Activated B cell treated with CpG ODN at 0.5 μM for 24 hours (primary cell): ENCODE results near the gene VWA8. TPM values are rescaled to one million over a fixed set of nuclear protein-coding genes. Genes with fewer than 3 reads are reported as not detected.
"Not testable (repeated sequence)": the region's sequence is repeated elsewhere in the genome, so short reads cannot be mapped to it uniquely, and the experiment has no call there.

ENCODE experiments used
- ATAC-seq: fragments of 200-7000 bp; cut with Tn5 transposase; one replicate; pipeline ENCODE4 v1.10.0; 2021; ENCODE audit warnings: low read depth, mild to moderate bottlenecking, moderate library complexity
- CTCF ChIA-PET: fragments of 350-600 bp; sonication (Branson Sonifier 250); formaldehyde crosslinking; loops from one replicate; lab custom pipeline; 2021; ENCODE audit warnings: antibody characterized with exemption; lab: Charles Lee
- POLR2A ChIA-PET: fragments of 350-600 bp; sonication (Branson Sonifier 250); formaldehyde crosslinking; loops from one replicate; lab custom pipeline; 2021; ENCODE audit warnings: antibody characterized with exemption; lab: Charles Lee
- DNase-seq: peaks from one replicate; pipeline ENCODE4 v3.0.0; 2022
- H3K27ac Mint-ChIP-seq: one replicate; pipeline ENCODE4 v1.8.0; 2020; ENCODE audit warnings: mixed read lengths
- H3K27me3 Mint-ChIP-seq: one replicate; pipeline ENCODE4 v1.8.0; 2021; ENCODE audit warnings: mixed read lengths
- H3K36me3 Mint-ChIP-seq: one replicate; pipeline ENCODE4 v1.8.0; 2021; ENCODE audit warnings: low read depth, mixed read lengths
- H3K4me1 Mint-ChIP-seq: one replicate; pipeline ENCODE4 v1.8.0; 2021; ENCODE audit warnings: mixed read lengths
- H3K4me3 Mint-ChIP-seq: one replicate; pipeline ENCODE4 v1.8.0; 2020; ENCODE audit warnings: mild to moderate bottlenecking, mixed read lengths
- H3K9me3 Mint-ChIP-seq: one replicate; pipeline ENCODE4 v1.8.0; 2020; ENCODE audit warnings: mixed read lengths
- CTCF ChIP-seq: fragments of 200-600 bp; IDR thresholded peaks from one replicate; pipeline ENCODE4 v1.8.0; 2022; ENCODE audit warnings: antibody characterized with exemption, mild to moderate bottlenecking
- intact Hi-C: fragments of 100-400 bp; cut with micrococcal nuclease; formaldehyde crosslinking; loops from one replicate; pipeline ENCODE4 v1.15.1; 2024
- total RNA-seq: library from RNA; stranded (reverse); gene quantifications from 2 replicates; pipeline ENCODE4 v1.2.3, GENCODE V29; 2022

VWA8 gene
- total RNA-seq, 1 donor from 2014 or later = 21.7 TPM

GRCh38 chr13:41891119-41891518, 69.8 kb downstream of the VWA8 start:
- Mint-ChIP-seq H3K4me3 (no peak overlapping the region), H3K27ac (no peak overlapping the region), H3K36me3 (peaks cover 46% of the 10 kb centered on the region), H3K9me3 (no peaks in the 10 kb centered on the region), H3K4me1 (no peaks in the 10 kb centered on the region), H3K27me3 (no peaks in the 10 kb centered on the region)
- ATAC-seq = no peak
- no peak for DNase-seq
- intact Hi-C loops = no loop called here
- ChIA-PET POLR2A (no interaction called here), CTCF (no interaction called here)
- no peak for TF ChIP-seq CTCF

DNA sequence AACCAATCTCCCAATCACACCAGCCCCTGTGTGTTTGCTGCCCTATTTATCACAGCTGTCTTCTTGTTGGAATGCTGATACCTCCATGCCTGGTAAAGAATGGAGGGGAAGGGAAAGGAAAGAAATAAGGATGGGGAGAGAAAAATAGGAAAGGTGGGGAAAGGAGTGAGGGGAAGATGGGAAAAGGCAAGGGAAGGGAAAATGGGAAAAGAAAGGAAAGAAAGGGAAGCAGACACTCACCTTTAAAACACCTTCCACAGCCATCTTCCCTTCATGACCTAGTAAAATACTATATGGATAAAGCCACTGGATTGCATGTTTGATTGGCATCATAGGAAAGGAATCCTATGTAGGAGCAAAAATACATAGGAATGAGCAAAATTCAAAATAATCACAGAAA, 77.8 kb downstream of the VWA8 start:
- DNase-seq (no peak), ATAC-seq (no peak)
- peaks cover 6% of the 10 kb centered on the region for H3K9me3 Mint-ChIP-seq
- no peak overlapping the region for H3K4me3 Mint-ChIP-seq
- no peak overlapping the region for H3K27ac Mint-ChIP-seq
- no peak for TF ChIP-seq CTCF
- intact Hi-C loops = no loop called here
- POLR2A ChIA-PET = no interaction called here
- peaks cover 50% of the 10 kb centered on the region for H3K36me3 Mint-ChIP-seq
- CTCF ChIA-PET = no interaction called here
- H3K27me3 Mint-ChIP-seq = no peaks in the 10 kb centered on the region
- H3K4me1 Mint-ChIP-seq = no peaks in the 10 kb centered on the region

DNA sequence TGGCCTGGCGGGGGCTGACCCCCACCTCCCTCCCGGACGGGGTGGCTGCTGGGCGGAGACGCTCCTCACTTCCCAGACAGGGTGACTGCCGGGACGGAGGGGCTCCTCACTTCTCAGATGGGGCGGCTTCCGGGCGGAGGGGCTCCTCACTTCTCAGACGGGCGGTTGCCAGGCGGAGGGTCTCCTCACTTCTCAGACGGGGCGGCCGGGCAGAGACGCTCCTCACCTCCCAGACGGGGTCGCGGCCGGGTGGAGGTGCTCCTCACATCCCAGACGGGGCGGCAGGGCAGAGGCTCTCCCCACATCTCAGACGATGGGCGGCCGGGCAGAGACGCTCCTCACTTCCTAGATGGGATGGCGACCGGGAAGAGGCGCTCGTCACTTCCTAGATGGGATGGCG, 79.0 kb downstream of the VWA8 start:
- ATAC-seq, H3K4me3 Mint-ChIP-seq, H3K4me1 Mint-ChIP-seq, POLR2A ChIA-PET, DNase-seq, H3K9me3 Mint-ChIP-seq, intact Hi-C loops, H3K27ac Mint-ChIP-seq, H3K27me3 Mint-ChIP-seq, CTCF ChIA-PET: not testable (repeated sequence)
- H3K36me3 Mint-ChIP-seq = peaks cover 39% of the 10 kb centered on the region

DNA sequence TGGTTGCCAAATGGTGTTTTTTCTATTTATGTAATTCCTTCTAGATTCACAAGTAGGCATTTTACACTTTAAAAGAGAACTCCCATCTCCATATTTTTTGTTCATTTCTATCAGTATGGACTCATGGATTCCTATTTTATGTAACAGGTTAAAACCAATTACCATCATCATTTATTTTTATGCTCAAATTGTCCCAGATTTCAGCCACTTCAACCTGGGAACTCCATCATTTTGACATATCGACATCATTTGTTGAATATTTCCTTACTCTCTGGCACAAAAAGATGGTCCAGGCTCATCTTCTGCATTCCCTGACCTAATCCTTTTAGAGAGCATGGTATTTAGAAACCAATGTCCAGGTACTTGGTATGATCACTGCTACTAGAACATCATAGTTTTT, 79.9 kb downstream of the VWA8 start:
- Mint-ChIP-seq H3K9me3 (peaks cover 6% of the 10 kb centered on the region), H3K27ac (no peak overlapping the region), H3K36me3 (peaks cover 32% of the 10 kb centered on the region), H3K4me3 (no peak overlapping the region), H3K27me3 (no peaks in the 10 kb centered on the region), H3K4me1 (no peaks in the 10 kb centered on the region)
- ATAC-seq (no peak), DNase-seq (no peak)
- ChIA-PET CTCF (no interaction called here), POLR2A (no interaction called here)
- intact Hi-C loops = no loop called here
- TF ChIP-seq CTCF = no peak

DNA sequence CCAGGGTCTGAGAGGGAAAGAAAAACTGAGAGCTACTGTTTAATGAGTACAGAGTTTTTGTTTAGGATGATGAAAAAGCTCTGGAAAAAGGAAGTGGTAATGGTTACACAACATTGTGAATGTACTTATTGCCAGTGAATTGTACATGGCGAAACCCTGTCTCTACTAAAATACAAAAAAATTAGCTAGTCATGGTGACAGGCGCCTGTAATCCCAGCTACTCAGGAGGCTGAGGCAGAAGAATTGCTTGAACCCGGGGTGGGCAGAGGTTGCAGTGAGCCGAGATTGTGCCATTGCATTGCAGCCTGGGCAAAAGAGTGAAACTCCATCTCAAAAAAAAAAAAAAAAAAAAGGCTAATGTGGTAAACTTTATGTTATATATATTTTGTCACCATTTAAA, 96.3 kb downstream of the VWA8 start:
- Mint-ChIP-seq H3K27me3 (no peaks in the 10 kb centered on the region), H3K9me3 (no peaks in the 10 kb centered on the region), H3K4me3 (no peak overlapping the region), H3K4me1 (peaks cover 14% of the 10 kb centered on the region), H3K27ac (no peak overlapping the region), H3K36me3 (peaks cover 30% of the 10 kb centered on the region)
- TF ChIP-seq CTCF = no peak
- ChIA-PET POLR2A (no interaction called here), CTCF (no interaction called here)
- ATAC-seq (no peak), DNase-seq (no peak)
- intact Hi-C loops = no loop called here

- intact Hi-C loops, H3K27ac Mint-ChIP-seq: not testable (repeated sequence)
These were observed 98.2 kb downstream of the VWA8 start for GRCh38 chr13:41862659-41863058.

More at GRCh38 chr13:41862659-41863058, 98.2 kb downstream of the VWA8 start:
- H3K9me3 Mint-ChIP-seq, H3K27me3 Mint-ChIP-seq, ATAC-seq, DNase-seq, H3K4me3 Mint-ChIP-seq, POLR2A ChIA-PET: not testable (repeated sequence)
- peaks cover 14% of the 10 kb centered on the region for H3K4me1 Mint-ChIP-seq
- CTCF ChIA-PET = interaction anchor here (0.5 kb wide), 1 partner anchor 115 kb away, joined by 3 read pairs; no protein-coding TSS in a partner anchor
- H3K36me3 Mint-ChIP-seq = peaks cover 42% of the 10 kb centered on the region
